K562 (cell line): ENCODE results near the gene ABI3BP. TPM values are rescaled to one million over a fixed set of nuclear protein-coding genes. Genes with fewer than 3 reads are reported as not detected.

Experiments used
- ATAC-seq: fragments of 200-7000 bp; cut with Tn5 transposase; 3 replicates; pipeline ENCODE4 v1.9.1; 2020; ENCODE audit warnings: moderate library complexity
- BruUV-seq: library from RNA; stranded (reverse); fragments of 400-500 nt; replicated peaks from 2 replicates; lab custom pipeline; 2021; lab: Mats Ljungman, UMichigan
- CTCF ChIA-PET: fragments of 300-600 bp; formaldehyde crosslinking; extraction: SDS; loops from one replicate; lab custom pipeline; 2021; ENCODE audit warnings: low intra/inter-chr PET ratio; lab: Yijun Ruan, JAX
- POLR2A ChIA-PET: fragments of 300-600, 350-650 bp; sonication (Branson Sonifier 250); formaldehyde crosslinking; extraction: SDS; loops from one replicate; lab custom pipeline; 2021; ENCODE audit warnings: antibody characterized with exemption, inconsistent platforms; lab: Yijun Ruan, JAX
- DNase-seq, 4 experiments: peaks; one replicate each; pipeline versions ENCODE4 v3.0.0 to v3.0.0-alpha.2; 2011 to 2018; ENCODE audit warnings: low spot score in 3 of 4, mixed read lengths in 3 of 4; ENCODE audit errors: extremely low read depth in 1 of 4
- FAIRE-seq: peaks from 2 replicates; lab custom pipeline; 2011; peaks lifted over from hg19 to GRCh38; lab: Jason Lieb, UNC
- H2AFZ ChIP-seq: 2 replicates; pipeline ENCODE4 v1.6.0; 2011; ENCODE audit warnings: low read depth, low read length, control low read depth, inconsistent platforms
- H3K27ac ChIP-seq: fragments of 200-600 bp; 3 replicates; pipeline ENCODE4 v1.8.0; 2011; ENCODE audit warnings: low read depth, mild to moderate bottlenecking, control low read depth, inconsistent platforms, low read length, moderate library complexity, mixed read lengths; ENCODE audit errors: extremely low read depth
- H3K27me3 ChIP-seq, 2 experiments: fragments of 300-600 bp in 1 of 2; 2 replicates in 1 of 2; 3 replicates in 1 of 2; pipeline versions ENCODE4 v1.6.0 to v1.8.0; 2011; ENCODE audit warnings: inconsistent platforms in 2 of 2, low read length in 2 of 2, mild to moderate bottlenecking in 1 of 2, mixed read lengths in 1 of 2, moderate library complexity in 1 of 2; ENCODE audit not compliant: control insufficient read depth in 2 of 2, insufficient read depth in 2 of 2
- H3K36me3 ChIP-seq: fragments of 300-600 bp; 3 replicates; pipeline ENCODE4 v1.8.0; 2011; ENCODE audit warnings: mild to moderate bottlenecking, low read length, inconsistent platforms; ENCODE audit not compliant: control insufficient read depth, insufficient read depth
- H3K4me1 ChIP-seq, 2 experiments: fragments of 200-600 bp in 1 of 2; replicated peaks in 1 of 2; 2 replicates in 1 of 2; 3 replicates in 1 of 2; pipeline versions ENCODE4 v1.5.1 to v1.8.0; 2011; ENCODE audit warnings: inconsistent platforms in 2 of 2, low read length in 2 of 2, mild to moderate bottlenecking in 1 of 2, mixed read lengths in 1 of 2, moderate library complexity in 1 of 2; ENCODE audit not compliant: control insufficient read depth in 2 of 2, insufficient read depth in 2 of 2
- H3K4me2 ChIP-seq: 2 replicates; pipeline ENCODE4 v1.6.1; 2011; ENCODE audit warnings: low read length, control low read depth, inconsistent platforms, mixed read lengths; ENCODE audit not compliant: insufficient read depth
- H3K4me3 ChIP-seq: fragments of 200-600 bp; sonication (generic), shearing (Covaris generic); 2 replicates; pipeline ENCODE4 v1.5.1; 2016; ENCODE audit warnings: control low read depth, inconsistent platforms
- H3K79me2 ChIP-seq: fragments of 200-600 bp; 3 replicates; pipeline ENCODE4 v1.8.0; 2011; ENCODE audit warnings: low read length, inconsistent platforms; ENCODE audit not compliant: control insufficient read depth, insufficient read depth
- H3K9ac ChIP-seq, 2 experiments: 2 replicates each; pipeline versions ENCODE4 v1.6.0 to v1.6.1; 2011; ENCODE audit warnings: low read depth in 2 of 2, low read length in 2 of 2, control low read depth in 1 of 2, inconsistent platforms in 1 of 2, mild to moderate bottlenecking in 1 of 2, mixed read lengths in 1 of 2; ENCODE audit not compliant: insufficient read depth in 1 of 2
- H3K9me1 ChIP-seq: one replicate; pipeline ENCODE4 v1.6.0; 2011; ENCODE audit warnings: inconsistent platforms, mild to moderate bottlenecking, low read length, moderate library complexity; ENCODE audit not compliant: control insufficient read depth, insufficient read depth
- H3K9me3 ChIP-seq: replicated peaks from 2 replicates; pipeline ENCODE4 v1.5.1; 2011; ENCODE audit warnings: low read depth, low read length, inconsistent platforms; ENCODE audit not compliant: control insufficient read depth, insufficient read depth
- H4K20me1 ChIP-seq: replicated peaks from 2 replicates; pipeline ENCODE4 v1.6.1; 2011; ENCODE audit warnings: low read length, inconsistent platforms, mixed read lengths; ENCODE audit not compliant: control insufficient read depth, insufficient read depth
- CCNT2 ChIP-seq: IDR thresholded peaks from 2 replicates; pipeline ENCODE4 v1.6.1; 2011; ENCODE audit warnings: borderline replicate concordance, low read depth, mild to moderate bottlenecking, moderate library complexity, mixed read lengths, low read length; ENCODE audit not compliant: insufficient read length; ENCODE audit errors: extremely low read depth
- HIVEP1 ChIP-seq: fragments of 250-450 bp; sonication (Bioruptor Pico); IDR thresholded peaks from 2 replicates; pipeline ENCODE4 v1.4.0; 2020; ENCODE audit warnings: mild to moderate bottlenecking
- HOMEZ ChIP-seq: fragments of 250-450 bp; sonication (Bioruptor Pico); IDR thresholded peaks from 2 replicates; pipeline ENCODE4 v1.4.0; 2020; ENCODE audit warnings: mild to moderate bottlenecking, moderate library complexity
- MTA2 ChIP-seq: fragments of 450-650 bp; IDR thresholded peaks from 2 replicates; pipeline ENCODE4 v1.6.1; 2016; ENCODE audit warnings: low read depth
- NBN ChIP-seq: fragments of 450-650 bp; IDR thresholded peaks from 2 replicates; pipeline ENCODE4 v1.6.1; 2016; ENCODE audit warnings: low read depth, mild to moderate bottlenecking
- PCBP2 ChIP-seq: fragments of 200-400 bp; formaldehyde crosslinking; IDR thresholded peaks from 2 replicates; pipeline ENCODE4 v1.6.1; 2018; ENCODE audit warnings: low read length, low read depth, mild to moderate bottlenecking, moderate library complexity; ENCODE audit not compliant: poor library complexity, severe bottlenecking
- RBM25 ChIP-seq: fragments of 200-400 bp; formaldehyde crosslinking; IDR thresholded peaks from 2 replicates; pipeline ENCODE4 v1.6.1; 2018; ENCODE audit warnings: low read length, low read depth, moderate library complexity; ENCODE audit not compliant: severe bottlenecking
- TCF3 ChIP-seq: sonication (generic); formaldehyde crosslinking; IDR thresholded peaks from 2 replicates; pipeline ENCODE4 v1.4.0; 2020; ENCODE audit warnings: mild to moderate bottlenecking, missing genetic modification reagents
- ZBTB11 ChIP-seq, 3 experiments: fragments of 200-800 bp in 1 of 3; fragments of 250-450 bp in 1 of 3; fragments of 450-650 bp in 1 of 3; sonication (Bioruptor Pico) in 1 of 3; sonication (Bioruptor generic) in 1 of 3; formaldehyde crosslinking in 1 of 3; IDR thresholded peaks; 2 replicates each; pipeline versions ENCODE4 v1.6.1 to v1.8.0; 2016 to 2022; ENCODE audit warnings: mild to moderate bottlenecking in 2 of 3, missing genetic modification characterization in 2 of 3, missing compliant biosample characterization in 1 of 3, moderate library complexity in 1 of 3
- ZNF696 ChIP-seq: fragments of 250-450 bp; sonication (Bioruptor Pico); conservative IDR thresholded peaks from 2 replicates; pipeline ENCODE4 v1.4.0; 2020; ENCODE audit warnings: mild to moderate bottlenecking, moderate library complexity
- WGBS: fragments of 100-300 bp; shearing (Covaris generic); methylation state at CpG from one replicate; pipeline ENCODE4 v1.1.6; 2016; ENCODE audit warnings: low coverage, mixed read lengths; ENCODE audit not compliant: insufficient coverage; ENCODE audit errors: missing lambda C conversion rate; 5-methylcytosine and 5-hydroxymethylcytosine counted together
- in situ Hi-C: fragments of 300-500 bp; cut with MboI; formaldehyde crosslinking; loops from 4 replicates; pipeline ENCODE4 v1.15.0; 2018; ENCODE audit warnings: inconsistent platforms, mixed read lengths
- intact Hi-C: fragments of 100-400 bp; cut with micrococcal nuclease; formaldehyde crosslinking; loops from 2 replicates; pipeline ENCODE4 v1.14.2; 2022
- polyA plus RNA-seq, 8 experiments: library from polyadenylated mRNA; depleted of rRNA in 4 of 8; stranded (reverse) in 5 of 8; unstranded in 3 of 8; fragments of >200 nt; fragmentation: Nextera tagmentation in 2 of 8; fragmentation: Illumina TruSeq in 1 of 8; extraction: Ambion mirVana in 2 of 8; extraction: Trizol in 1 of 8; gene quantifications; 2 replicates each; pipeline versions ENCODE4 v1.2.1 to v1.2.3, GENCODE V29; 2011 to 2014; ENCODE audit warnings: inconsistent platforms in 1 of 8, missing spikeins in 1 of 8
- total RNA-seq, 7 experiments: library from RNA; depleted of rRNA in 6 of 7; stranded (reverse); fragments of >200 nt in 6 of 7; fragmentation: Illumina TruSeq in 2 of 7; extraction: Trizol in 2 of 7; gene quantifications; 2 replicates each; pipeline versions ENCODE4 v1.2.1 to v1.2.3, GENCODE V29; 2011 to 2021; ENCODE audit warnings: low replicate concordance in 1 of 7
- TF ChIP-seq, protein P1 (sequence below), 3 experiments: IDR thresholded peaks in 2 of 3; conservative IDR thresholded peaks in 1 of 3; 2 replicates each; pipeline ENCODE4 v1.5.1; 2011 to 2012; ENCODE audit warnings: low read length in 3 of 3, mild to moderate bottlenecking in 3 of 3, control low read depth in 2 of 3, improper control_type of control experiment in 1 of 3, inconsistent platforms in 1 of 3, low read depth in 1 of 3, mixed read lengths in 1 of 3, moderate library complexity in 1 of 3; ENCODE audit not compliant: insufficient read depth in 2 of 3

Gene ABI3BP
- total and polyA plus RNA-seq, 9 of the 15 experiments (the other 6 are each of a cell fraction or from before 2014, with no cell fraction given) = 0.01 to 0.24 (median 0.06) TPM; not detected in 5

GRCh38 chr3:100893590-100893989 lies 99.6 kb downstream of the ABI3BP start (continued):
- TF ChIP-seq, protein P1, sequence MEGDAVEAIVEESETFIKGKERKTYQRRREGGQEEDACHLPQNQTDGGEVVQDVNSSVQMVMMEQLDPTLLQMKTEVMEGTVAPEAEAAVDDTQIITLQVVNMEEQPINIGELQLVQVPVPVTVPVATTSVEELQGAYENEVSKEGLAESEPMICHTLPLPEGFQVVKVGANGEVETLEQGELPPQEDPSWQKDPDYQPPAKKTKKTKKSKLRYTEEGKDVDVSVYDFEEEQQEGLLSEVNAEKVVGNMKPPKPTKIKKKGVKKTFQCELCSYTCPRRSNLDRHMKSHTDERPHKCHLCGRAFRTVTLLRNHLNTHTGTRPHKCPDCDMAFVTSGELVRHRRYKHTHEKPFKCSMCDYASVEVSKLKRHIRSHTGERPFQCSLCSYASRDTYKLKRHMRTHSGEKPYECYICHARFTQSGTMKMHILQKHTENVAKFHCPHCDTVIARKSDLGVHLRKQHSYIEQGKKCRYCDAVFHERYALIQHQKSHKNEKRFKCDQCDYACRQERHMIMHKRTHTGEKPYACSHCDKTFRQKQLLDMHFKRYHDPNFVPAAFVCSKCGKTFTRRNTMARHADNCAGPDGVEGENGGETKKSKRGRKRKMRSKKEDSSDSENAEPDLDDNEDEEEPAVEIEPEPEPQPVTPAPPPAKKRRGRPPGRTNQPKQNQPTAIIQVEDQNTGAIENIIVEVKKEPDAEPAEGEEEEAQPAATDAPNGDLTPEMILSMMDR (IDR thresholded peaks at IDR 0.05 in 2 of 3, conservative IDR thresholded peaks at IDR 0.05 in 1 of 3; ENCODE audit: insufficient read depth in 2 of 3, low read depth in 1 of 3, low read length in 3 of 3) = peak in 2 of 3 experiments; percentile 47 to 55; a peak in 3 of 6 replicates

DNA sequence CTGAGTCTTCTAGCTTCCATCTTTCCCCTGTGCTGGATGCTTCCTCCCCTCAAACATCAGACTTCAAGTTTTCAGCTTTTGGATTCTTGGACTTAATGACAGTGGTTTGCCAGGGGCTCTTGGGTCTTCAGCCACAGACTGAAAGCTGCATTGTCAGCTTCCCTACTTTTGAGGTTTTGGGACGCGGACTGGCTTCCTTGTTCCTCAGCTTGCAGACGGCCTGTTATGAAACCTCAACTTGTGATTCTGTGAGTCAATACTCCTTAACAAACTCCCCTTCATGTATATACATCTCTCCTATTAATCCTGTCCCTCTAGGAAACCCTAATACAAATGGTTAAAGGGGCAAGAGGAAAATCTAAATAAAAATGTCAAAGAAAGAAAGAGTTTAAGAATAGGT lies 100.1 kb downstream of the ABI3BP start:
- Histone ChIP-seq H3K4me1 (no peaks in the 10 kb centered on the region), H3K27ac (no peak overlapping the region), H3K9ac (no peak overlapping the region), H2AFZ (no peak overlapping the region), H3K9me3 (no peaks in the 10 kb centered on the region), H3K4me3 (no peak overlapping the region), H3K79me2 (no peaks in the 10 kb centered on the region), H4K20me1 (no peaks in the 10 kb centered on the region), H3K36me3 (no peaks in the 10 kb centered on the region), H3K4me2 (no peak overlapping the region), H3K9me1 (no peaks in the 10 kb centered on the region), H3K27me3 (0 out of 5 replicates have a peak, but pooled peaks cover 0 to 2% of the 10 kb centered on the region in 2 experiments)
- ChIA-PET POLR2A (interaction anchor here (0.6 to 0.8 kb wide), 2 partner anchors 491 to 1424 kb away, joined by 3 read pairs; no protein-coding TSS in a partner anchor), CTCF (interaction anchor here (0.6 to 0.8 kb wide), 2 partner anchors 77 to 303 kb away, joined by 3 read pairs; no protein-coding TSS in a partner anchor)
- in situ Hi-C loops (no loop called here), intact Hi-C loops (loop anchor here (5.0 kb wide), 1 partner anchor 304 kb away; no protein-coding TSS in a partner anchor)
- no TSS peak for BruUV-seq
- no peak for TF ChIP-seq ZBTB11 (CRISPR knock-in tag; IDR thresholded peaks at IDR 0.05)
- no peak for TF ChIP-seq NBN
- TF ChIP-seq RBM25 = no peak
- no peak for TF ChIP-seq TCF3 (CRISPR knock-in tag)
- no peak for TF ChIP-seq PCBP2
- TF ChIP-seq ZNF696 (CRISPR knock-in tag) = no peak
- TF ChIP-seq HOMEZ (CRISPR knock-in tag) = no peak
- TF ChIP-seq CCNT2 = no peak
- TF ChIP-seq HIVEP1 (CRISPR knock-in tag) = no peak
- no peak for TF ChIP-seq MTA2
- ATAC-seq (no peak), FAIRE-seq (no peak), DNase-seq (no peak)
- WGBS = 7% methylated on average over 3 of the region's 3 CpGs
